H9 (cell line): ENCODE data around the gene AGL. TPM values are rescaled to one million over a fixed set of nuclear protein-coding genes. Genes with fewer than 3 reads are reported as not detected.

ENCODE experiments used
- DNase-seq: peaks from one replicate; pipeline ENCODE4 v3.0.0-alpha.2; 2017
- H2AFZ ChIP-seq: one replicate; pipeline ENCODE4 v1.6.1; 2013; ENCODE audit warnings: mild to moderate bottlenecking, low read length, control low read depth, moderate library complexity
- H2AK5ac ChIP-seq: 2 replicates; pipeline ENCODE4 v1.6.1; 2013; ENCODE audit warnings: low read length, control low read depth, mixed read lengths; ENCODE audit not compliant: insufficient read length
- H2BK120ac ChIP-seq: one replicate; pipeline ENCODE4 v1.6.1; 2013; ENCODE audit warnings: low read depth, mild to moderate bottlenecking, low read length, control low read depth, inconsistent platforms; ENCODE audit not compliant: poor library complexity, severe bottlenecking
- H2BK12ac ChIP-seq: 2 replicates; pipeline ENCODE4 v1.6.1; 2013; ENCODE audit warnings: low read length, control low read depth, mixed read lengths, low read depth; ENCODE audit not compliant: insufficient read length
- H2BK15ac ChIP-seq: 2 replicates; pipeline ENCODE4 v1.6.1; 2013; ENCODE audit warnings: low read depth, low read length, control low read depth
- H2BK20ac ChIP-seq: one replicate; pipeline ENCODE4 v1.6.1; 2013; ENCODE audit warnings: low read depth, mild to moderate bottlenecking, low read length, control low read depth, inconsistent platforms; ENCODE audit not compliant: poor library complexity, severe bottlenecking
- H2BK5ac ChIP-seq: 2 replicates; pipeline ENCODE4 v1.6.1; 2013; ENCODE audit warnings: low read length, control low read depth, mixed read lengths; ENCODE audit not compliant: insufficient read length
- H3K14ac ChIP-seq: 2 replicates; pipeline ENCODE4 v1.6.1; 2013; ENCODE audit warnings: low read length, control low read depth; ENCODE audit not compliant: insufficient read depth
- H3K18ac ChIP-seq: 2 replicates; pipeline ENCODE4 v1.6.1; 2013; ENCODE audit warnings: low read depth, mild to moderate bottlenecking, mixed read lengths, low read length, control low read depth; ENCODE audit not compliant: insufficient read length
- H3K23ac ChIP-seq: 2 replicates; pipeline ENCODE4 v1.6.1; 2013; ENCODE audit warnings: low read length, control low read depth, mixed read lengths, low read depth; ENCODE audit not compliant: insufficient read length
- H3K23me2 ChIP-seq: 2 replicates; pipeline ENCODE4 v1.6.1; 2013; ENCODE audit warnings: low read depth, mild to moderate bottlenecking, mixed read lengths, low read length, control low read depth; ENCODE audit not compliant: insufficient read length, poor library complexity, severe bottlenecking
- H3K27ac ChIP-seq: 2 replicates; pipeline ENCODE4 v1.5.1; 2013; ENCODE audit warnings: low read length, control low read depth, mixed read lengths, low read depth; ENCODE audit not compliant: insufficient read length
- H3K27me3 ChIP-seq: 2 replicates; pipeline ENCODE4 v1.6.1; 2013; ENCODE audit warnings: low read length, control low read depth, inconsistent platforms; ENCODE audit not compliant: insufficient read depth
- H3K4ac ChIP-seq: 2 replicates; pipeline ENCODE4 v1.6.1; 2013; ENCODE audit warnings: low read depth, mild to moderate bottlenecking, control low read depth, inconsistent platforms, low read length, moderate library complexity
- H3K4me1 ChIP-seq: 2 replicates; pipeline ENCODE4 v1.6.1; 2013; ENCODE audit warnings: low read length, control low read depth, inconsistent platforms; ENCODE audit not compliant: insufficient read depth
- H3K4me2 ChIP-seq: 2 replicates; pipeline ENCODE4 v1.6.1; 2013; ENCODE audit warnings: low read length, control low read depth, mixed read lengths; ENCODE audit not compliant: insufficient read length, insufficient read depth
- H3K56ac ChIP-seq: 2 replicates; pipeline ENCODE4 v1.6.1; 2013; ENCODE audit warnings: low read depth, mild to moderate bottlenecking, mixed read lengths, low read length, control low read depth; ENCODE audit not compliant: insufficient read length
- H3K79me1 ChIP-seq: 2 replicates; pipeline ENCODE4 v1.6.1; 2013; ENCODE audit warnings: low read depth, mild to moderate bottlenecking, moderate library complexity, low read length, control low read depth, inconsistent platforms; ENCODE audit not compliant: insufficient read depth, poor library complexity, severe bottlenecking
- H3K79me2 ChIP-seq: 2 replicates; pipeline ENCODE4 v1.6.1; 2013; ENCODE audit warnings: low read length, control low read depth, inconsistent platforms; ENCODE audit not compliant: insufficient read depth
- H3K9ac ChIP-seq: 2 replicates; pipeline ENCODE4 v1.6.1; 2013; ENCODE audit warnings: low read length, control low read depth, mixed read lengths; ENCODE audit not compliant: insufficient read length; ENCODE audit errors: extremely low read depth
- H3K9me3 ChIP-seq: one replicate; pipeline ENCODE4 v1.6.1; 2013; ENCODE audit warnings: low read depth, low read length, inconsistent platforms; ENCODE audit not compliant: control insufficient read depth
- H3T11ph ChIP-seq: one replicate; pipeline ENCODE4 v1.6.1; 2013; ENCODE audit warnings: mild to moderate bottlenecking, low read length, control low read depth, inconsistent platforms
- H4K20me1 ChIP-seq: one replicate; pipeline ENCODE4 v1.6.1; 2013; ENCODE audit not compliant: control insufficient read depth, insufficient read length, insufficient read depth
- H4K5ac ChIP-seq: 2 replicates; pipeline ENCODE4 v1.6.1; 2013; ENCODE audit warnings: low read depth, mild to moderate bottlenecking, mixed read lengths, low read length, control low read depth; ENCODE audit not compliant: insufficient read length
- H4K8ac ChIP-seq: replicated peaks from 2 replicates; pipeline ENCODE4 v1.6.1; 2013; ENCODE audit warnings: low read length, control low read depth, mixed read lengths, low read depth; ENCODE audit not compliant: insufficient read length
- H4K91ac ChIP-seq: 2 replicates; pipeline ENCODE4 v1.6.1; 2013; ENCODE audit warnings: low read depth, mild to moderate bottlenecking, moderate library complexity, mixed read lengths, low read length, control low read depth; ENCODE audit not compliant: insufficient read length
- H3K27ac Mint-ChIP-seq, 3 experiments: 2 replicates in 2 of 3; 3 replicates in 1 of 3; pipeline ENCODE4 v1.8.0; 2020 to 2021; ENCODE audit warnings: mixed read lengths in 3 of 3, mild to moderate bottlenecking in 1 of 3, moderate library complexity in 1 of 3
- H3K27me3 Mint-ChIP-seq: 2 replicates; pipeline ENCODE4 v1.8.0; 2021; ENCODE audit warnings: low read depth, mild to moderate bottlenecking, moderate library complexity, mixed read lengths
- H3K36me3 Mint-ChIP-seq, 3 experiments: 2 replicates in 2 of 3; 3 replicates in 1 of 3; pipeline ENCODE4 v1.8.0; 2020 to 2021; ENCODE audit warnings: low read depth in 3 of 3, mixed read lengths in 3 of 3; ENCODE audit not compliant: insufficient read depth in 1 of 3
- H3K4me1 Mint-ChIP-seq, 2 experiments: 2 replicates each; pipeline ENCODE4 v1.8.0; 2020; ENCODE audit warnings: mixed read lengths in 2 of 2
- H3K4me3 Mint-ChIP-seq, 2 experiments: 2 replicates in 1 of 2; 3 replicates in 1 of 2; pipeline ENCODE4 v1.8.0; 2020 to 2021; ENCODE audit warnings: mild to moderate bottlenecking in 2 of 2, mixed read lengths in 2 of 2, moderate library complexity in 1 of 2
- H3K9me3 Mint-ChIP-seq, 2 experiments: 2 replicates in 1 of 2; 3 replicates in 1 of 2; pipeline ENCODE4 v1.8.0; 2020; ENCODE audit warnings: mild to moderate bottlenecking in 2 of 2, mixed read lengths in 2 of 2, moderate library complexity in 1 of 2
- CTCF ChIP-seq: fragments of 200-600 bp; sonication (generic); conservative IDR thresholded peaks from 3 replicates; pipeline ENCODE4 v1.8.0; 2021; ENCODE audit warnings: antibody characterized with exemption, mild to moderate bottlenecking
- WGBS: extraction: QIAGEN DNeasy Blood & Tissue Kit; methylation state at CpG from one replicate; pipeline ENCODE4 v1.1.7; 2013; ENCODE audit warnings: missing lambda C conversion rate, low lambda C conversion rate, mixed read lengths; ENCODE audit not compliant: insufficient read length; ENCODE audit errors: extremely low coverage; 5-methylcytosine and 5-hydroxymethylcytosine counted together
- total RNA-seq: library from RNA; stranded (reverse); gene quantifications from 2 replicates; pipeline ENCODE4 v1.2.1, GENCODE V29; 2021

AGL gene
- total RNA-seq, 1 experiment from 2014 or later: 24.0 TPM

DNA sequence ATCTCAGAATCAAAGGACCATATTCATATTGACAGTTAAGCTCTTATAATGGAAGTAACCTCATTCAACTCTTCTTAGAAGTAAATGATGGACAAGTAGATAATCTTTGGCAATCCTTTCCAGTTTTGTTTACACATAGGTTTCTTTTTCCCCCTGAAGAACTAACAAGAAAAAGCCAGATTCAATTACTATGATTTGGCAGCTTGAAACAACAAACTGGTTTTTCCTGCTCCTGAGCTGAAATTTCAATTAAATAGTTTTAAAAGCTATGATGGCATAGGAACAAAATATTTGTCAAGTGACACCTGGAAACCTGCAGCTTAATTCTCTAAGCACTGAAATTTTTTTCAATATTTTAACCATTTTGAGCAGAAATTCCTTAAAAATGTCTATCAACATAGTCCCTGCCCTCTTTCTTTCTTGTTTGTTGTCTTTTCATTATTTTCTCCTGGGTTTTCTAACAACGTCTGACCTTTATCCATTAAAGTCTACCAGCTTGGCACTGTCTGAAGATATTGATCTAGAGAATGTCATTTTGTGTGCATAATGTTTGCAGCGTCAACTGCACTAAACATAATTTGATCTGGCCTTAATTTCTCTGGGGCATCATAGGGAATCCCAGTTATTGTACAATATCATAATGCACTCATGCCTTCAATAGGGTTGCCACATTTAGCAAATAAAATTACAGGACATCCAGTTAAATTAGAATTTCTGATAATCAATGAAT, 115.7 kb downstream of the AGL start:
- no peaks in the 10 kb centered on the region for H3K79me1 ChIP-seq
- DNase-seq: no peak
- no peak overlapping the region for H3K4me2 ChIP-seq
- H3T11ph ChIP-seq: no peak overlapping the region
- H3K9me3 Mint-ChIP-seq: peaks cover 0 to 3% of the 10 kb centered on the region in 2 experiments; a peak in 2 of 5 replicates
- H3K79me2 ChIP-seq: no peaks in the 10 kb centered on the region; the same call in 1 of the 2 replicates
- no peak overlapping the region for H2BK12ac ChIP-seq
- no peak overlapping the region for H4K8ac ChIP-seq
- no peaks in the 10 kb centered on the region for H4K20me1 ChIP-seq
- WGBS: no CpG with 5 or more reads among the region's 2 CpGs
- no peaks in the 10 kb centered on the region for H3K27me3 ChIP-seq
- no peak overlapping the region for H2BK5ac ChIP-seq
- no peak overlapping the region for H2AFZ ChIP-seq
- no peaks in the 10 kb centered on the region for H3K27me3 Mint-ChIP-seq
- H3K56ac ChIP-seq: no peak overlapping the region
- H3K23me2 ChIP-seq: peaks cover 7% of the 10 kb centered on the region
- no peak overlapping the region for H4K91ac ChIP-seq
- H3K4me1 ChIP-seq: peaks cover under 1% of the 10 kb centered on the region; the same call in 1 of the 2 replicates
- peaks cover 10 to 14% of the 10 kb centered on the region in 2 experiments for H3K4me1 Mint-ChIP-seq
- no peak overlapping the region for H3K14ac ChIP-seq
- no peaks in the 10 kb centered on the region for H3K9me3 ChIP-seq
- no peak overlapping the region for H3K27ac Mint-ChIP-seq
- no peak overlapping the region for H3K27ac ChIP-seq
- H3K23ac ChIP-seq: no peak overlapping the region
- H3K9ac ChIP-seq: no peak overlapping the region
- H2BK120ac ChIP-seq: no peak overlapping the region
- H3K4ac ChIP-seq: no peak overlapping the region
- H2AK5ac ChIP-seq: no peak overlapping the region
- no peak overlapping the region for H2BK15ac ChIP-seq
- no peak overlapping the region for H3K18ac ChIP-seq
- no peak for TF ChIP-seq CTCF
- no peak overlapping the region for H2BK20ac ChIP-seq
- H4K5ac ChIP-seq: no peak overlapping the region
- no peak overlapping the region for H3K4me3 Mint-ChIP-seq
- H3K36me3 Mint-ChIP-seq: no peaks in the 10 kb centered on the region
